IMR-90 (cell line): ENCODE measurements around the gene PNMA8C. TPM values are rescaled to one million over a fixed set of nuclear protein-coding genes. Genes with fewer than 3 reads are reported as not detected.

ENCODE experiments used
- ATAC-seq: fragments of 200-7000 bp; cut with Tn5 transposase; 2 replicates; pipeline ENCODE4 v1.9.1; 2020; ENCODE audit warnings: low read depth, mild to moderate bottlenecking, moderate library complexity
- BruUV-seq: library from RNA; stranded (reverse); fragments of 400-500 nt; replicated peaks from 2 replicates; lab custom pipeline; 2021; lab: Mats Ljungman, UMichigan
- CTCF ChIA-PET: fragments of 300-600 bp; formaldehyde crosslinking; extraction: SDS; loops from one replicate; lab custom pipeline; 2021; ENCODE audit warnings: antibody characterized with exemption; lab: Yijun Ruan, JAX
- POLR2A ChIA-PET: fragments of 300-600 bp; sonication (Branson Sonifier 250); formaldehyde crosslinking; loops from one replicate; lab custom pipeline; 2022; ENCODE audit warnings: antibody characterized with exemption; ENCODE audit not compliant: unreplicated experiment; lab: Charles Lee
- DNase-seq: peaks from one replicate; pipeline ENCODE4 v3.0.0; 2013
- H2AFZ ChIP-seq: replicated peaks from 2 replicates; pipeline ENCODE3; 2013; ENCODE audit warnings: low read length, mild to moderate bottlenecking; ENCODE audit not compliant: poor library complexity
- H2AK5ac ChIP-seq: 2 replicates; pipeline ENCODE4 v1.6.1; 2013; ENCODE audit warnings: low read depth, low read length, inconsistent platforms
- H2AK9ac ChIP-seq: replicated peaks from 2 replicates; pipeline ENCODE3; 2013; ENCODE audit warnings: mild to moderate bottlenecking, low read depth, low read length, moderate library complexity; ENCODE audit not compliant: poor library complexity
- H2BK120ac ChIP-seq: 2 replicates; pipeline ENCODE4 v1.6.1; 2013; ENCODE audit warnings: low read depth, low read length, inconsistent platforms
- H2BK15ac ChIP-seq: 3 replicates; pipeline ENCODE4 v1.6.1; 2013; ENCODE audit warnings: low read depth, low read length, inconsistent platforms
- H2BK20ac ChIP-seq: 2 replicates; pipeline ENCODE4 v1.6.1; 2013; ENCODE audit warnings: low read depth, mild to moderate bottlenecking, inconsistent platforms, low read length, moderate library complexity
- H2BK5ac ChIP-seq: 2 replicates; pipeline ENCODE4 v1.6.1; 2013; ENCODE audit warnings: mild to moderate bottlenecking, low read depth, low read length, inconsistent platforms; ENCODE audit not compliant: poor library complexity, severe bottlenecking
- H3K14ac ChIP-seq: replicated peaks from 2 replicates; pipeline ENCODE4 v1.6.1; 2013; ENCODE audit warnings: low read depth, low read length, inconsistent platforms
- H3K18ac ChIP-seq: 2 replicates; pipeline ENCODE4 v1.6.1; 2013; ENCODE audit warnings: low read depth, low read length, control low read depth
- H3K23ac ChIP-seq: 2 replicates; pipeline ENCODE4 v1.6.1; 2013; ENCODE audit warnings: low read depth, low read length, inconsistent platforms
- H3K27ac ChIP-seq: 2 replicates; pipeline ENCODE4 v1.5.1; 2013; ENCODE audit warnings: mild to moderate bottlenecking, control low read depth, low read length; ENCODE audit not compliant: insufficient read depth
- H3K27me3 ChIP-seq: 2 replicates; pipeline ENCODE4 v1.6.1; 2013; ENCODE audit warnings: low read length; ENCODE audit not compliant: control insufficient read depth, insufficient read depth
- H3K36me3 ChIP-seq: 2 replicates; pipeline ENCODE4 v1.6.1; 2013; ENCODE audit warnings: low read length, mixed read lengths; ENCODE audit not compliant: control insufficient read depth, insufficient read depth
- H3K4ac ChIP-seq: 2 replicates; pipeline ENCODE4 v1.6.1; 2013; ENCODE audit warnings: low read depth, low read length, inconsistent platforms
- H3K4me1 ChIP-seq: 2 replicates; pipeline ENCODE4 v1.6.1; 2013; ENCODE audit warnings: low read length, mixed read lengths; ENCODE audit not compliant: control insufficient read depth, insufficient read depth
- H3K4me2 ChIP-seq: 2 replicates; pipeline ENCODE4 v1.6.1; 2013; ENCODE audit warnings: low read depth, mild to moderate bottlenecking, control low read depth, low read length, moderate library complexity
- H3K4me3 ChIP-seq: 2 replicates; pipeline ENCODE4 v1.5.1; 2013; ENCODE audit warnings: low read depth, mild to moderate bottlenecking, control low read depth, low read length, moderate library complexity; ENCODE audit not compliant: insufficient read depth
- H3K56ac ChIP-seq: 2 replicates; pipeline ENCODE4 v1.6.1; 2013; ENCODE audit warnings: low read length, inconsistent platforms; ENCODE audit not compliant: insufficient read depth; ENCODE audit errors: extremely low read depth
- H3K79me1 ChIP-seq, 2 experiments: 2 replicates each; pipeline ENCODE4 v1.6.1; 2013; ENCODE audit warnings: low read length in 2 of 2, inconsistent platforms in 1 of 2, low read depth in 1 of 2
- H3K9ac ChIP-seq: 2 replicates; pipeline ENCODE4 v1.6.1; 2013; ENCODE audit warnings: low read depth, low read length, control low read depth
- H3K9me1 ChIP-seq: 2 replicates; pipeline ENCODE4 v1.6.1; 2013; ENCODE audit warnings: low read length, inconsistent platforms; ENCODE audit not compliant: insufficient read depth
- H3K9me3 ChIP-seq: 2 replicates; pipeline ENCODE4 v1.6.1; 2013; ENCODE audit warnings: low read length; ENCODE audit not compliant: control insufficient read depth, insufficient read depth
- H4K20me1 ChIP-seq: 2 replicates; pipeline ENCODE4 v1.6.1; 2013; ENCODE audit warnings: low read length, inconsistent platforms; ENCODE audit not compliant: insufficient read depth
- H4K5ac ChIP-seq: 2 replicates; pipeline ENCODE4 v1.6.1; 2013; ENCODE audit warnings: mild to moderate bottlenecking, low read depth, low read length, control low read depth
- H4K8ac ChIP-seq, 2 experiments: 2 replicates each; pipeline ENCODE4 v1.6.1; 2013; ENCODE audit warnings: low read depth in 2 of 2, low read length in 2 of 2, control low read depth in 1 of 2, inconsistent platforms in 1 of 2
- H4K91ac ChIP-seq: 2 replicates; pipeline ENCODE4 v1.6.1; 2013; ENCODE audit warnings: low read depth, low read length, inconsistent platforms; ENCODE audit not compliant: insufficient read depth
- CEBPB ChIP-seq: IDR thresholded peaks from 2 replicates; pipeline ENCODE4 v1.6.1; 2012; ENCODE audit warnings: low read depth, low read length, improper control_type of control experiment
- POLR2A ChIP-seq: IDR thresholded peaks from 2 replicates; pipeline ENCODE4 v1.6.1; 2012; ENCODE audit warnings: mild to moderate bottlenecking, low read depth, low read length
- RAD21 ChIP-seq: IDR thresholded peaks from 2 replicates; pipeline ENCODE4 v1.6.1; 2012; ENCODE audit warnings: low read length, improper control_type of control experiment
- RFX5 ChIP-seq: IDR thresholded peaks from 2 replicates; pipeline ENCODE4 v1.8.0; 2012; ENCODE audit warnings: low read depth, mild to moderate bottlenecking, low read length, moderate library complexity
- WGBS, 2 experiments: methylation state at CpG; one replicate each; pipeline versions ENCODE4 v1.1.5 to v1.1.7; 2013; ENCODE audit warnings: missing lambda C conversion rate in 2 of 2; ENCODE audit not compliant: insufficient read length in 1 of 2; ENCODE audit errors: extremely low coverage in 2 of 2; 5-methylcytosine and 5-hydroxymethylcytosine counted together
- dilution Hi-C: fragments of 300-500 bp; cut with HindIII; formaldehyde crosslinking; loops from one replicate; pipeline ENCODE4 v1.14.3; 2018; ENCODE audit warnings: low sequenced_read_pairs; ENCODE audit not compliant: unreplicated experiment
- in situ Hi-C: fragments of 300-500 bp; cut with MboI; formaldehyde crosslinking; loops from 3 replicates; pipeline ENCODE4 v1.14.3; 2019; ENCODE audit warnings: low sequenced_read_pairs, inconsistent platforms, mixed read lengths
- intact Hi-C: fragments of 100-400 bp; cut with micrococcal nuclease; formaldehyde crosslinking; loops from 2 replicates; pipeline ENCODE4 v1.10.0; 2022
- polyA plus RNA-seq, 3 experiments: library from polyadenylated mRNA; depleted of rRNA; stranded (reverse); fragments of >200 nt; gene quantifications; 2 replicates each; pipeline ENCODE4 v1.2.3, GENCODE V29; 2012; ENCODE audit warnings: low replicate concordance in 1 of 3
- total RNA-seq: library from RNA; depleted of rRNA; stranded (reverse); fragments of >200 nt; gene quantifications from 2 replicates; pipeline ENCODE4 v1.2.3, GENCODE V29; 2012

The PNMA8C gene
- total and polyA plus RNA-seq, 2 of the 4 experiments (the other 2 are of a cell fraction), result 0.09 to 0.18 TPM

- ChIA-PET CTCF (interaction anchor here (0.6 kb wide), 1 partner anchor 28 kb away, joined by 5 read pairs; no protein-coding TSS in a partner anchor), POLR2A (no interaction called here)
- no peak for TF ChIP-seq RAD21
- TF ChIP-seq POLR2A, result no peak
- TF ChIP-seq CEBPB, result peak; percentile 33; the same call in 1 of the 2 replicates
- no peak for TF ChIP-seq RFX5
- H2BK120ac ChIP-seq, result no peak overlapping the region
- no peak overlapping the region for H3K4ac ChIP-seq
- no peak overlapping the region for H3K23ac ChIP-seq
- DNase-seq (peak; percentile 81), ATAC-seq (peak; percentile 62)
- H4K20me1 ChIP-seq, result peaks cover 12% of the 10 kb centered on the region; the same call in 1 of the 2 replicates
- H3K9me3 ChIP-seq, result no peaks in the 10 kb centered on the region
- H4K91ac ChIP-seq, result no peak overlapping the region
- no peak overlapping the region for H3K18ac ChIP-seq
- H2AK5ac ChIP-seq, result no peak overlapping the region
- in situ Hi-C loops (no loop called here), intact Hi-C loops (no loop called here), dilution Hi-C loops (no loop called here)
- H3K36me3 ChIP-seq, result peaks cover 22% of the 10 kb centered on the region
- peaks cover 18% of the 10 kb centered on the region for H3K9me1 ChIP-seq
- no peak overlapping the region for H2BK15ac ChIP-seq
- H2BK5ac ChIP-seq, result no peak overlapping the region
- H4K8ac ChIP-seq, result no peak overlapping the region
- H3K4me2 ChIP-seq, result no peak overlapping the region
- H3K56ac ChIP-seq, result no peak overlapping the region
- H3K9ac ChIP-seq, result no peak overlapping the region
- H2AFZ ChIP-seq, result no peak overlapping the region
- H3K79me1 ChIP-seq, result peaks cover 23 to 76% of the 10 kb centered on the region in 2 experiments
- H3K27me3 ChIP-seq, result no peaks in the 10 kb centered on the region
- peaks cover 7% of the 10 kb centered on the region for H3K4me1 ChIP-seq
- no peak overlapping the region for H3K14ac ChIP-seq
- no peak overlapping the region for H2AK9ac ChIP-seq
- H3K27ac ChIP-seq, result no peak overlapping the region
- H2BK20ac ChIP-seq, result no peak overlapping the region
- no CpG with 5 or more reads among the region's 2 CpGs for WGBS, 2 experiments
- no TSS peak for BruUV-seq
- no peak overlapping the region for H3K4me3 ChIP-seq
- H4K5ac ChIP-seq, result no peak overlapping the region
Measured at GRCh38 chr19:46378268-46378667, 50.5 kb downstream of the PNMA8C start.
